Activated CD8-positive, alpha-beta T cell treated with anti-CD3 and anti-CD28 coated beads for 36 hours (primary cell): ENCODE results near the gene CHST3. TPM values are rescaled to one million over a fixed set of nuclear protein-coding genes. Genes with fewer than 3 reads are reported as not detected.
"Not testable (repeated sequence)": the region's sequence is repeated elsewhere in the genome, so short reads cannot be mapped to it uniquely, and the experiment has no call there.

Source experiments
- ATAC-seq: fragments of 200-7000 bp; cut with Tn5 transposase; one replicate; pipeline ENCODE4 v1.10.0; 2021; ENCODE audit warnings: mild to moderate bottlenecking, moderate library complexity
- CTCF ChIA-PET: fragments of 350-600 bp; sonication (Branson Sonifier 250); formaldehyde crosslinking; loops from one replicate; lab custom pipeline; 2021; ENCODE audit warnings: antibody characterized with exemption; lab: Charles Lee
- POLR2A ChIA-PET: fragments of 350-600 bp; sonication (Branson Sonifier 250); formaldehyde crosslinking; loops from one replicate; lab custom pipeline; 2021; ENCODE audit warnings: antibody characterized with exemption; lab: Charles Lee
- DNase-seq: peaks from one replicate; pipeline ENCODE4 v3.0.0-alpha.2; 2020
- H3K27ac Mint-ChIP-seq: one replicate; pipeline ENCODE4 v1.8.0; 2021; ENCODE audit warnings: mild to moderate bottlenecking, mixed read lengths
- H3K27me3 Mint-ChIP-seq: one replicate; pipeline ENCODE4 v1.8.0; 2021; ENCODE audit warnings: mixed read lengths
- H3K36me3 Mint-ChIP-seq: one replicate; pipeline ENCODE4 v1.8.0; 2021; ENCODE audit warnings: low read depth, mixed read lengths
- H3K4me1 Mint-ChIP-seq: one replicate; pipeline ENCODE4 v1.8.0; 2021; ENCODE audit warnings: low read depth, mixed read lengths
- H3K4me3 Mint-ChIP-seq: one replicate; pipeline ENCODE4 v1.8.0; 2021; ENCODE audit warnings: mild to moderate bottlenecking, moderate library complexity, mixed read lengths
- H3K9me3 Mint-ChIP-seq: one replicate; pipeline ENCODE4 v1.8.0; 2021; ENCODE audit warnings: mixed read lengths
- CTCF ChIP-seq: fragments of 200-600 bp; IDR thresholded peaks from one replicate; pipeline ENCODE4 v1.8.0; 2022; ENCODE audit warnings: antibody characterized with exemption, mild to moderate bottlenecking
- intact Hi-C: fragments of 100-400 bp; cut with micrococcal nuclease; formaldehyde crosslinking; loops from one replicate; pipeline ENCODE4 v1.10.0; 2022
- total RNA-seq, 2 experiments: library from RNA; stranded (reverse); gene quantifications; one replicate each; pipeline ENCODE4 v1.2.3, GENCODE V29; 2021

CHST3 gene
- total RNA-seq, 2 experiments from 2014 or later = 0.20 to 0.36 TPM

- DNase-seq = no peak
- Mint-ChIP-seq H3K4me3 (no peak overlapping the region), H3K36me3 (no peaks in the 10 kb centered on the region), H3K4me1 (peaks cover 5% of the 10 kb centered on the region), H3K27me3 (peaks cover 2% of the 10 kb centered on the region), H3K27ac (no peak overlapping the region), H3K9me3 (no peaks in the 10 kb centered on the region)
- no peak for ATAC-seq
- no peak for TF ChIP-seq CTCF
- ChIA-PET POLR2A (no interaction called here), CTCF (no interaction called here)
- intact Hi-C loops = no loop called here
Observed at GRCh38 chr10:72027498-72027897, 63.3 kb downstream of the CHST3 start.

- Mint-ChIP-seq H3K27ac (no peak overlapping the region), H3K4me3 (no peak overlapping the region), H3K4me1 (peaks cover 5% of the 10 kb centered on the region), H3K36me3 (no peaks in the 10 kb centered on the region), H3K27me3 (peaks cover 2% of the 10 kb centered on the region), H3K9me3 (no peaks in the 10 kb centered on the region)
- POLR2A ChIA-PET = no interaction called here
- TF ChIP-seq CTCF = no peak
- no peak for ATAC-seq
- DNase-seq = no peak
- intact Hi-C loops = no loop called here
- CTCF ChIA-PET = interaction anchor here (1.2 kb wide), 1 partner anchor 19 kb away, joined by 5 read pairs; no protein-coding TSS in a partner anchor
Observed at GRCh38 chr10:72029414-72029813, 65.2 kb downstream of the CHST3 start.

DNA sequence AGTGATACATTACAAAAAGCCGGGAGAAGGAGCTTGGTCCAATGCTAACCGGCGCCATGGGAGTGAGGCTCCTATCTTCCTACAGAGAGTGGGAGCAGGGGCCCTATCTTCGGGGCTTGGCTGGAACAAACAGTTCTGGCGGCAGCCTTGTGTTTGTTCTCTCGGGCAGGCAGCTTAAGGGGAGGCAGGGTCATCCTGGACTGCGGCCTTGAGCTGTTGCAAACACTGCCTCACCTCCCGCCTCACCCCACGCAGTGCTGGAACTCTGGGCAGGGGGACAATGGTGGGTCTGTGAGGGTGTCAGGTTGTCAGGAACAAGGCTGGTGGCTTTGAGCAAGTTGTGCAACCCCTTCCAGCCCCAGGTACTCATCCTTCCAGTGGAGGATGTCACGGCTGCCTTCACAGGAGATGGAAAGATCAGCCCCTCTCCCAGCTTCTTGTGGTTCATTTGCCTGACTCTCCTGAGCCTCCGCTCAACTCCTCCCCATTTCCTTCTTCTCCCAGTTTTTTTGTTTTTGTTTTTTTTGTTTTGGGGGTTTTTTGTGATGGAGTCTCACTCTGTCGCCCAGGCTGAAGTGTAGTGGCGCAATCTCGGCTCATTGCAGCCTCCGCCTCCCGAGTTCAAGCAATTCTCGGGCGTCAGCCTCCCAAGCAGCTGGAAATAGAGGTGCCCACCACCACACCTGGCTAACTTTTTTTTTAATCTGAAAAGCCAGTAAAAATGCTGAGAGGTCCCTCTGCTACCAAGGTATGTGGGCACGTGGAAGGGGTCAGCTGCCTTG lies 66.8 kb downstream of the CHST3 start:
- Mint-ChIP-seq H3K4me1 (peaks cover 5% of the 10 kb centered on the region), H3K27ac (no peak overlapping the region)
- intact Hi-C loops = no loop called here

DNA sequence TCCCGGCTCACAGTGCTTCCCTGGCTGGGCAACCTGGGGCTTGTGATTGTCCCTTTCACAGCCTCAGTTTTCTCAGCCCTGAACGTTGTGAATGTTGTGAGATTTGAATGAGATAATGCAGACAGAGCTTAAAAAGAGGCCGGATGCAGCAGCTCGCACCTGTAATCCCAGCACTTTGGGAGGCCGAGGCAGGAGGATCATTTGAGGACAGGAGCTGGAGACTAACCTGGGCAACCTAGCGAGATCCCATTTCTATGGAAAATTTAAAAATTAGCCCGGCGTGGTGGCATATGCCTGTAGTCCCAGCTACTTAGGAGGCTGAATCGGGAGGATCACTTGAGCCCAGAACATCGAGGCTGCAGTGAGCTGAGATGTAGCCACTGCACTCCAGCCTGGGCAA lies 67.5 kb downstream of the CHST3 start:
- H3K27me3 Mint-ChIP-seq = peaks cover 2% of the 10 kb centered on the region
- no peak overlapping the region for H3K27ac Mint-ChIP-seq
- no peak for ATAC-seq
- intact Hi-C loops = no loop called here
- H3K9me3 Mint-ChIP-seq = no peaks in the 10 kb centered on the region
- TF ChIP-seq CTCF = no peak
- DNase-seq = no peak
- peaks cover 5% of the 10 kb centered on the region for H3K4me1 Mint-ChIP-seq
- CTCF ChIA-PET = interaction anchor here (0.6 to 1.5 kb wide), 2 partner anchors 16 to 46 kb away, joined by 3 to 4 read pairs; no protein-coding TSS in a partner anchor
- H3K4me3 Mint-ChIP-seq = no peak overlapping the region
- no peaks in the 10 kb centered on the region for H3K36me3 Mint-ChIP-seq
- POLR2A ChIA-PET = no interaction called here

More for the DNA sequence above, 66.8 kb downstream of the CHST3 start:
- ATAC-seq = no peak
- DNase-seq = no peak
- H3K9me3 Mint-ChIP-seq = no peaks in the 10 kb centered on the region
- H3K36me3 Mint-ChIP-seq = no peaks in the 10 kb centered on the region
- peaks cover 2% of the 10 kb centered on the region for H3K27me3 Mint-ChIP-seq
- TF ChIP-seq CTCF = no peak
- ChIA-PET POLR2A (no interaction called here), CTCF (interaction anchor here (1.5 kb wide), 1 partner anchor 17 kb away, joined by 4 read pairs; no protein-coding TSS in a partner anchor)
- no peak overlapping the region for H3K4me3 Mint-ChIP-seq

GRCh38 chr10:72032409-72033162 lies 68.4 kb downstream of the CHST3 start:
- H3K27me3 Mint-ChIP-seq, intact Hi-C loops, H3K4me1 Mint-ChIP-seq, H3K9me3 Mint-ChIP-seq, DNase-seq, H3K36me3 Mint-ChIP-seq, H3K27ac Mint-ChIP-seq, H3K4me3 Mint-ChIP-seq, ATAC-seq: not testable (repeated sequence)
- POLR2A ChIA-PET = interaction anchor here (0.8 kb wide), 1 partner anchor 32 kb away, joined by 3 read pairs; no protein-coding TSS in a partner anchor
- CTCF ChIA-PET = interaction anchor here (0.6 to 3.6 kb wide), 3 partner anchors 16 to 136 kb away, joined by 3 to 19 read pairs (median 4); no protein-coding TSS in a partner anchor
